Measurements from ENCODE around the gene VWA2. TPM values are rescaled to one million over a fixed set of nuclear protein-coding genes. Genes with fewer than 3 reads are reported as not detected.

VWA2 gene
- 10 to 100 TPM in 1 of 4 donors, 1 to 10 TPM in 1, not detected in 2; 2.5 to 22.6 TPM for total RNA-seq

- no peak within 1 kb of the TSS for H3K27ac ChIP-seq
- H3K9me3 ChIP-seq, result no peaks in the 10 kb centered on the region
- TF ChIP-seq CTCF (IDR thresholded peaks at IDR 0.05), result peak in 1 of 4 experiments; percentile 10
- TF ChIP-seq POLR2A (IDR thresholded peaks at IDR 0.05), result no peak
- DNase-seq, result no peak
- peaks cover 8 to 13% of the 10 kb centered on the region in 2 donors for H3K27me3 ChIP-seq
- H3K4me1 ChIP-seq, result peaks cover 0 to 5% of the 10 kb centered on the region in 2 donors
- H3K4me3 ChIP-seq, result peak within 1 kb of the TSS in 1 of 2 donors; percentile 30
- intact Hi-C loops (cut with DNase I; ENCODE audit: low total_unique reads), result no loop called here
- H3K36me3 ChIP-seq, result no peaks in the 10 kb centered on the region
Observed at GRCh38 chr10:114239117-114239993, at the start of gene VWA2. Gene VWA2 (plus strand): TSS chr10:114239254. CDS start chr10:114248714, 9,460 bp downstream.

DNA sequence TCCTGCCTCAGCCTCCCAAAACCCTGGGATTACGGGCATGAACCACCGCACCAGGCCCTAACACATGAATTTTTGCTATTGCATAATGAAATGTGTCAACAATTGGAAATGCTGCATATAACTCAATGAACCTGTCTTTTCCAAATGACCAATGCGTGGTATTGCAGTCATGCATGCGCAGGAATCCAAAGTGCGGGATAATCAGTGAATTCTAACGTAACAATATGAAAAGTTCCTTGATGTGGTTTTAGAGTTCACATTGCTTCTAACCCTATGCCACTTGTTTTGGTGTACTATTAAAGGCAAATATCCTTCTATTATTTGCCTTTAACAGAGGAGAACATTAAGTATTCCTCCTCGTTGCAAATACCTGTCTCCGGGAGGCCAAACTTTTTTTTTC lies 49.4 kb upstream of the VWA2 start:
- intact Hi-C loops (cut with DNase I; ENCODE audit: low total_unique reads), result no loop called here
- no peak overlapping the region for H3K4me3 ChIP-seq

DNA sequence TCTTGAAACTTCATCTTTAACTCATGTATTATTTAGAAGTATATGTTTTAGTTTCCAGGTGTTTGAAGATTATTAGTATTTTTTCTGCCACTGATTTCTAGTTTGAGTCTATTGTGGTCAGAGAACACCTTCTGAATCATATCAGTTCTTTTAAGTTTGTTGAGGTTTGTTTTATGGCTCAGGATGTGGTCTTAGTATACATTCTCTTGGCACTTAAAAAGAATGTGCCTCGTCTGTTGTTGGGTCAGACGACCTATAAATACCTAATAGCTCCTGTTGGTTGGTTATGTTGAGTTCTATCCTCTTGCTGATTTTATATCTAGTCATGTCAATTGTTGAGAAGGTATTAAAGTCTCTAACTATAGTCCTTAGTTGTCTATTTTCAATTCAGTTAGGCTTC lies 44.0 kb upstream of the VWA2 start:
- H3K27ac ChIP-seq, result no peak overlapping the region
- intact Hi-C loops (cut with DNase I; ENCODE audit: low total_unique reads), result no loop called here
- H3K4me1 ChIP-seq, result no peaks in the 10 kb centered on the region
- H3K36me3 ChIP-seq, result no peaks in the 10 kb centered on the region
- DNase-seq, result no peak
- H3K9me3 ChIP-seq, result no peaks in the 10 kb centered on the region
- no peaks in the 10 kb centered on the region for H3K27me3 ChIP-seq
- no peak overlapping the region for H3K4me3 ChIP-seq
- no peak for TF ChIP-seq CTCF (IDR thresholded peaks at IDR 0.05)
- TF ChIP-seq POLR2A (IDR thresholded peaks at IDR 0.05), result no peak

More for the DNA sequence above, 49.4 kb upstream of the VWA2 start:
- Histone ChIP-seq H3K27me3 (no peaks in the 10 kb centered on the region), H3K9me3 (no peaks in the 10 kb centered on the region), H3K36me3 (no peaks in the 10 kb centered on the region), H3K4me1 (no peaks in the 10 kb centered on the region), H3K27ac (no peak overlapping the region)
- TF ChIP-seq CTCF (IDR thresholded peaks at IDR 0.05) (no peak), POLR2A (IDR thresholded peaks at IDR 0.05) (no peak)
- no peak for DNase-seq

DNA sequence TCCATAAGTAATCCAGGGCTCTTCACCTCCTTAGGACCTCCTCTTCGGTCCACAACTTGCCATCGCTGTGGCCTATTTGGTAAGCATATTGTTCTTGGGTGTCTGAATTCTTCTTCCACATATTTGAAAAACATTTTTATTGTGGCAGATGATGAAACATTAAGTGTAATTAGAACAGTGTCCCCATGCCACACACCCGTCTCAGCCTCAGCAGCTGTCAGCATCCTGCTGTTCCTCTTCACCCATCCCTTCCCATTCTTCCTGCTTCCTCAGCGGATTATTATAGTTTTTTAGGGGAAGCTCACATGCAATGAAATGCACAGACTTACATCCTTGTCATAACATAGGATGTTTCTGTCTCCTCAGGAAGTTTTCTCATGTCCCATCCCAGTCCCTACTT lies 39.8 kb upstream of the VWA2 start:
- intact Hi-C loops (cut with DNase I; ENCODE audit: low total_unique reads), result no loop called here
- Histone ChIP-seq H3K36me3 (no peaks in the 10 kb centered on the region), H3K9me3 (no peaks in the 10 kb centered on the region), H3K4me3 (no peak overlapping the region), H3K27me3 (peaks cover 0 to 4% of the 10 kb centered on the region in 2 donors), H3K27ac (no peak overlapping the region), H3K4me1 (no peaks in the 10 kb centered on the region)
- TF ChIP-seq POLR2A (IDR thresholded peaks at IDR 0.05), result no peak
- no peak for TF ChIP-seq CTCF (IDR thresholded peaks at IDR 0.05)
- DNase-seq, result no peak

DNA sequence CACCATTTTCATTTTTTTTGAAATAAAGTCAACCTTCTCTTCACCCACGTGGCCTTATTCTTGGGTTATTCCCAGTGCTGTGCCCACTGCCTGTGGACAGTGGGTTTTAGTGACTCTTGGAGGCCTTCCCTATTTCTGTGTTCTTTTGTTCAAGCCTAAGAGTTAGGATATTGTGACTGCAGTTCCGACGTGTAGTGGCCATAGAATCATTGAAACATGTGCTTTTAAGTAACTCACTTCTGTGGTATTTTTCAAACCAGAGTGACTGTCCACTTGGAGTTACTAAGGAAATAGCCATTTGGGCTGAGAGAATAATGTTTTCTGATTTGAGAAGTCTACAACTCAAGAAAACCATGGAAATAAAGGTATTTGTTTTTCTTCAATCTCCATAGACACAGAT lies 36.2 kb upstream of the VWA2 start:
- Histone ChIP-seq H3K36me3 (no peaks in the 10 kb centered on the region), H3K9me3 (no peaks in the 10 kb centered on the region), H3K4me3 (no peak overlapping the region), H3K27ac (no peak overlapping the region), H3K4me1 (no peaks in the 10 kb centered on the region), H3K27me3 (peaks cover 0 to 4% of the 10 kb centered on the region in 2 donors)
- TF ChIP-seq CTCF (IDR thresholded peaks at IDR 0.05) (no peak), POLR2A (IDR thresholded peaks at IDR 0.05) (no peak)
- intact Hi-C loops (cut with DNase I; ENCODE audit: low total_unique reads), result no loop called here
- DNase-seq, result no peak

All from uterus (tissue), 4 donors.